IMR-90 (cell line): ENCODE data around the gene GKN1.
A peak's percentile ranks its signal among the peaks of the same experiment; 100 is the strongest.

Experiments used
- BHLHE40 ChIP-seq: fragments of 150-350 bp; IDR thresholded peaks from 2 replicates; pipeline ENCODE4 v1.6.1; 2016; ENCODE audit warnings: mild to moderate bottlenecking, low read depth, low read length
- CEBPB ChIP-seq: IDR thresholded peaks from 2 replicates; pipeline ENCODE4 v1.6.1; 2012; ENCODE audit warnings: low read depth, low read length, improper control_type of control experiment
- CTCF ChIP-seq: conservative IDR thresholded peaks from 2 replicates; pipeline ENCODE4 v1.5.1; 2012; ENCODE audit warnings: mild to moderate bottlenecking, low read depth, low read length, improper control_type of control experiment
- MAFK ChIP-seq: IDR thresholded peaks from 2 replicates; pipeline ENCODE4 v1.6.1; 2012; ENCODE audit warnings: low read depth, low read length, improper control_type of control experiment
- NFE2L2 ChIP-seq: fragments of 150-350 bp; IDR thresholded peaks from 2 replicates; pipeline ENCODE4 v1.6.1; 2016; ENCODE audit warnings: low read depth, mild to moderate bottlenecking, low read length
- POLR2A ChIP-seq: IDR thresholded peaks from 2 replicates; pipeline ENCODE4 v1.6.1; 2012; ENCODE audit warnings: mild to moderate bottlenecking, low read depth, low read length
- RCOR1 ChIP-seq: IDR thresholded peaks from 2 replicates; pipeline ENCODE4 v1.6.1; 2012; ENCODE audit warnings: mild to moderate bottlenecking, low read length, improper control_type of control experiment; ENCODE audit not compliant: insufficient replicate concordance
- RFX5 ChIP-seq: IDR thresholded peaks from 2 replicates; pipeline ENCODE4 v1.8.0; 2012; ENCODE audit warnings: low read depth, mild to moderate bottlenecking, low read length, moderate library complexity
- SMC3 ChIP-seq: fragments of 150-350 bp; IDR thresholded peaks from 2 replicates; pipeline ENCODE4 v1.6.1; 2016; ENCODE audit warnings: low read depth, mild to moderate bottlenecking, antibody characterized with exemption, low read length, moderate library complexity
- USF2 ChIP-seq: fragments of 150-350 bp; IDR thresholded peaks from 2 replicates; pipeline ENCODE4 v1.6.1; 2017; ENCODE audit warnings: mild to moderate bottlenecking, antibody characterized with exemption, low read length, low read depth

GRCh38 chr2:68974251-68974650, at the start of gene GKN1:
- TF ChIP-seq CTCF (no peak), SMC3 (no peak), CEBPB (no peak), POLR2A (no peak), RFX5 (no peak), RCOR1 (no peak), MAFK (peak; percentile 44), USF2 (no peak), BHLHE40 (no peak), NFE2L2 (no peak)
